Stimulated activated CD4-positive, alpha-beta T cell treated with anti-CD3 and anti-CD28 coated beads, Interleukin-12 subunit alpha, Interleukin-12 subunit beta, amount 100 ng/mL, for 4 hours (primary cell): ENCODE data around the gene UTP15.

Experiments used
- DNase-seq: peaks from one replicate; pipeline ENCODE4 v3.0.0-alpha.2; 2020

The UTP15 gene

GRCh38 chr5:73582285-73583145, 17.0 kb downstream of the UTP15 start:
- no peak for DNase-seq

DNA sequence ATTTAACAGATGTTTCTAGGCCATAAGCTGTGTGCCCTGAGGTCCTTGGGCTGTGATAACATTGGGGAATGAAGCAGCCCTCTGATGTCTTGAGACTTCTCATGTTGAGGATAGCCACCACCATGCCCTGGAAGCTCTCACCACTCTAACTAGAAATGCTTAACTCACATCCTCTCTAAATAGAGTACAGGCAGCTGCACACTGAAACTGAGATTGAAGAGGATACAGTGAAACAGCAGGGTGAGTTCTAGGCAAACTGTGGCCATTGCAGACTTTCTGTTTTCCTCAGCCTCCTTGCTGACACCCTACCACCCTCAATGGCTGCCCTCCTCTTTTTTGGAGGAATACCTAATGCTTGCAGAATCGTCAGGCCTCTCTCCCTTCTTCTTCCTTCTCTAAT, 22.4 kb downstream of the UTP15 start:
- no peak for DNase-seq

DNA sequence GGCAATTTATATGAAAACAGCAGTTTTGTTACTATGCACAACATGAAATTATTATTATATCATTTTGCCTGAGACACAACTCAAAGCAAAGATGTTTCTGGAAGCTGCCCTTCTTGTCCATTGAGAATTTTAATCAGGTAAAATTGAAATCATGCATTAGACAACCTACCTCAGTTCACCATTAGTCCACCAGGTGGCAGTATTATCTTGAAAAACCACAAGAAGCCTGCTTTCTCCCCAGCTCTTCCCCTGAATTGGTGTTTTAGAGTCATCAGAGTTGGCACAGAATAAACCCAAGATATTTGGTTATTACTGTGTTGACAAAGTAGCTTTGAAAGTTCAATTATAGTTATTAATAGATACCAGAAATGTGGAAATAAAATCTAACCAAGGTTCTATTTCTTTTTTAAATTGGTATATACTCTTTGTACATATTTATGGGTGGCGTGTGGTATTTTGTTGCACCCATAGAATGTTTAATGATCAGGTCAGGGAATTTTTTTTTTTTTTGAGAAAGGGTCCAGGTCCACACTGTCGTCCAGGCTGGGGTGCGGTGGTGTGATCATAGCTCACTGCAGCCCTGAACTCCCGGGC, 25.7 kb downstream of the UTP15 start:
- no peak for DNase-seq

GRCh38 chr5:73591698-73592501, 26.4 kb downstream of the UTP15 start:
- DNase-seq = no peak

GRCh38 chr5:73592551-73592950, 27.0 kb downstream of the UTP15 start:
- no peak for DNase-seq

GRCh38 chr5:73596705-73597328, 31.3 kb downstream of the UTP15 start:
- no peak for DNase-seq

- DNase-seq = no peak
Observed at GRCh38 chr5:73599380-73599779, 33.8 kb downstream of the UTP15 start.

DNA sequence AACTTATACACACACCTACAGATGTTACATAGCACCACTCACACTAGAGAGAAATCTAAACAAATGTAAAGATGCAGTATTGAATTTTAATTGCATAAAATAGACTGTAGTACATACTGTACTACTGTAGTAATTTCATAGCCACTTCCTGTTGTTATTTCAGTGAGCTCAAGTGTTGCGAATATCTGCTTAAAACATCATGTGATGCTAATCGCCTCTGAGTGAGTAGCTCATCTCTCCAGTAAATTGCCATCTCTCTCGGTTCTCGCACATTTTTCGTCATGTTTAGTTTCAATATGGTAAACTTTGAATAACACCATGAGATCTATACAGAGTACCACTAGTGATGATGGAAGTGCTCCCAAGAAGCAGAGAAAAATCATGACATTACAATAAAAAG, 38.5 kb downstream of the UTP15 start:
- DNase-seq = no peak

- DNase-seq = no peak
Observed at GRCh38 chr5:73605223-73606087, 39.9 kb downstream of the UTP15 start.

DNA sequence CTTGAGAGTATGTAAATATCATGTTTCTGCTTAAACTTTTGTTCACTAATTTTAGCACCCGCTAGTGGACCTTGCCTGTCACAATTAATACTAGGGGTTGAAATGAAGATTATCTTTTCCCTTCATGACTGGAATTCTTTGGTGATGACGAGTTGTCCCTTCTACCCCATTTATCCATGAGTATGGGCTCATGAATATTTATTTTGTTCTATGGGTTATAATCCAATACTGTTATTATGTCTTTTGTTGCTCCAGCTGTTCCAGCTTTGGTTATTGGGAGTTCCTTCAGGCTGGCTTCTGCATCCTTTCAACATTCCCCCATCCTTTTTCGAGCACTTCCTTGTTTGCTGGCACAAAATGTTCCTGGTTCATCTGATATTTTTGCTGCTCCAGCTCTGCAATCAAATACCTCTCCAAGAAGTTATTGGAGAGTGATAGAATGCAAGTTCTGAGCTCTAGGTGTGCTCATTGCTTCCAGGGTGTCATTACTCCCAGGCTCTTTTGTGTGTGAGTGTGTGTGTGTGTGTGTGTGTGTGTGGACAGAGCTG, 40.7 kb downstream of the UTP15 start:
- no peak for DNase-seq

- no peak for DNase-seq
Observed at GRCh38 chr5:73607228-73607627, 41.7 kb downstream of the UTP15 start.

- no peak for DNase-seq
Observed at GRCh38 chr5:73612799-73613198, 47.3 kb downstream of the UTP15 start.

DNA sequence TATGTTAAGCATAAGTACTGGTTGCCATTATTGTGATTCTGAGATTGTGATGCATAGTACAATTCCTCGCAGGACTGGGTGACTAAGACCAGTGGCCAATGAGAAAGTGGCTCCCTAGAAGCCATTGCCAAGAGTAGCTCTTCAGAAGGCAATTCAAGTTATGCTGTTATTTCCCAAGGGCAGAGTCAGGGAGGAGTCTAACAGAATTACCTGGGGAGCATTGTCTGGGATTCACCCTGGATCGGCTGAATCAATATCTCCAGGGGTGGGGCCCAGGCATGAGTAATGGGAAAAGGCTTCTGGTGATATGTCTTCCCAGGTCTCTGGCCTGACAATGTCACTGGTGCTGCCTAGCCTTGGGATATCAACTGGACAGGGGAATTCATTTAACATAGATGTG, 49.5 kb downstream of the UTP15 start:
- no peak for DNase-seq

- no peak for DNase-seq
Observed at GRCh38 chr5:73615947-73616346, 50.4 kb downstream of the UTP15 start.

DNA sequence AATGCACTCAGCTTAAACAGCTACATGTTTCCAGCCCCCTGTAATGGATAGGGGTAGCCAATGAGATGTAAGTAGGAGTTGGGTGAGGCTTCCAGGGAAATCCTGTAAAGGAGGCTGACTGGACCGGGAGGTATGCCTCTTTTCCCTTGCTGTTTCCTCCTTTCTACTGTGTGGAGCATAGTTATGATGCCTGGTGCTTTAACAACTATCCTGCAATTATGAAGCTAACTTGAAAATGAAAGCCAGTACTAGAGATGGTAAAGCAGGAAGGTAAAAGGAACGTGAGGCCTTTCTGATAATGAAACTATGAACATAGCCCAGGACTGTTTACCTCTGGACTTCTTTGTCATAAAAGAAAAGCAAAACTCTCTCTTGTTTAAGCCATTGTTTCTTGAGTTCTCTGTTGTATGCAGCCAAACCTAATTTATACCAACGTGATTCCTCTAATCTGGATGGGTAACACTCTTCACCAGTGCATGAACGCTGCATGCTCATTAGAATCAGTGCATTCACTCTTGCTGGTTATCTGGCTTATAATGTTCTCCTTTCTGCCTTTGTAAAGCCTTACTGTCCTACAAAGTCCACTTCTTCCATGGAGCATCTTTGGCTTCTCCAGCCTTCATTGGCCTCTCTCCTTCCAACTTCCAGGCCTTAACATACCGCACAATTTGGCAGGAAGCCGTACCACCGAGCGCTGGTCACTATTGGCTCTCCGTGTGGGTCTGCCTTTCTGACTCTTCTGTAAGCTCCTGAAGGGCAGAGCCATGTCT, 52.2 kb downstream of the UTP15 start:
- no peak for DNase-seq

- no peak for DNase-seq
Observed at GRCh38 chr5:73619606-73620333, 54.2 kb downstream of the UTP15 start.

- DNase-seq = no peak
Observed at GRCh38 chr5:73620334-73620687, 54.8 kb downstream of the UTP15 start.

- DNase-seq = no peak
Observed at GRCh38 chr5:73623060-73623459, 57.5 kb downstream of the UTP15 start.

- DNase-seq = no peak
Observed at GRCh38 chr5:73623901-73624404, 58.4 kb downstream of the UTP15 start.

DNA sequence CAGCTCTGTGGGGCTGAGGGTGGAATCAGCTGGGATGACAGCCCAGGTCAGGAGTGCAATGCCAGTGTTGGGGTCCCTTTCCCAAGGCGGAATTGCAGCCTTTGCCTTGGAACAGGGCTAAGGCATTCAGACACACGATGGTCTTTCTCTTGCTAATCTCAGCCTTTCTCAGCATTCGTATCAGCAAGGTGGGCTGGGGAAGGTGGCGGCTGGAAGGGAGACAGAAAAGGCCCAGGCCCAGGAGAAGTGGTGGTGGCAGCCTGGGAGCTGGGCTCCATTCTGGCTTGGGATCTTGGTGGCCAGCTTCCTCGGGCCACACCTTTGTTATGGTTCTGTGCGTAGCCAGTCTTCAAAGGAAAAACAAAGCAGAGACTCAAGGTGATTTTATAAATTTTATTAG, 59.3 kb downstream of the UTP15 start:
- no peak for DNase-seq
